GM21390 (cell line): ENCODE measurements around the gene CHRM5.

Experiments used
- ATAC-seq: cut with Tn5 transposase; IDR thresholded peaks from one replicate; pipeline ENCODE4 v1.9.1; 2021; ENCODE audit not compliant: unreplicated experiment

Gene CHRM5, protein sequence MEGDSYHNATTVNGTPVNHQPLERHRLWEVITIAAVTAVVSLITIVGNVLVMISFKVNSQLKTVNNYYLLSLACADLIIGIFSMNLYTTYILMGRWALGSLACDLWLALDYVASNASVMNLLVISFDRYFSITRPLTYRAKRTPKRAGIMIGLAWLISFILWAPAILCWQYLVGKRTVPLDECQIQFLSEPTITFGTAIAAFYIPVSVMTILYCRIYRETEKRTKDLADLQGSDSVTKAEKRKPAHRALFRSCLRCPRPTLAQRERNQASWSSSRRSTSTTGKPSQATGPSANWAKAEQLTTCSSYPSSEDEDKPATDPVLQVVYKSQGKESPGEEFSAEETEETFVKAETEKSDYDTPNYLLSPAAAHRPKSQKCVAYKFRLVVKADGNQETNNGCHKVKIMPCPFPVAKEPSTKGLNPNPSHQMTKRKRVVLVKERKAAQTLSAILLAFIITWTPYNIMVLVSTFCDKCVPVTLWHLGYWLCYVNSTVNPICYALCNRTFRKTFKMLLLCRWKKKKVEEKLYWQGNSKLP

DNA sequence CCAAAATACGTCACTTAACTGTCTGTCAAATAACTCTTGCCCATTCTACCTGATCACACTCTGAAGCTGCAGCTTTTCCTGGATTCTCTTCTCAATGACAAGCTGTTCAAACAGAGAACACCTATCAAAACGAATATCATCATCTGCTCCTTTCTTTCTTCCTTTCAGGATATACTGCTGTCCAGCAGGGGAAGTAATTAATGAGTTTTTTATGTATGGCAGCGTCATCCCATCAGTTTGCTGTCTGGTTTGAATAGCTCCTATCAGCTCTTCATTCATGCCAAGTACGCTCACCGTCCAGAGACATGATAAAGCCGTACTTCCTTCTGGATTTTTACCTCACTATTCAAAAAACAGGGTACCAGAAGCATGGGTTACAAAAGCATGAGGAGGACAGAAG is at the start of gene CHRM5:
Gene CHRM5, plus strand, starts transcription at position 274 of the 400 bp plus-strand sequence. CDS start 94,221 bp downstream, outside the sequence.
- ATAC-seq: no peak

GRCh38 chr15:33923446-33923845 is 44.9 kb upstream of the CHRM5 start:
- no peak for ATAC-seq

DNA sequence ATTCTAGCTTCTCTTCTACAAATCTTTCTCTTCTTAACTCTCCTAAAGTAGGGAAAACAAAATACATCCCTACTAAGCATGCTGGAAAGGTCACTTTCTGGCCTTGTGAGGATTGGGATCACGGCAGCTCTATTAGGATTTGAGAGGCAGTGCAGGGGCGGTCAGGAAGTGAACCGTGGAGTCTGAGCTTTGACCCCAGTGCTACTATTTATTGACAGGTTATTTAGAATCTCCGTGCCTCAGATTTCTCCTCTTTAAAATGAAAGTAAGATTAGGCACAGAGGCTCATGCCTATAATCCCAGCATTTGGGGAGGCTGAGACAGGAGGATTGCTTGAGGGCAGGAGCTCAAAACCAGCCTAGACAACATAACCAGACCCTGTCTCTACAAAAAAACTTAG is 42.0 kb upstream of the CHRM5 start:
- ATAC-seq: no peak

DNA sequence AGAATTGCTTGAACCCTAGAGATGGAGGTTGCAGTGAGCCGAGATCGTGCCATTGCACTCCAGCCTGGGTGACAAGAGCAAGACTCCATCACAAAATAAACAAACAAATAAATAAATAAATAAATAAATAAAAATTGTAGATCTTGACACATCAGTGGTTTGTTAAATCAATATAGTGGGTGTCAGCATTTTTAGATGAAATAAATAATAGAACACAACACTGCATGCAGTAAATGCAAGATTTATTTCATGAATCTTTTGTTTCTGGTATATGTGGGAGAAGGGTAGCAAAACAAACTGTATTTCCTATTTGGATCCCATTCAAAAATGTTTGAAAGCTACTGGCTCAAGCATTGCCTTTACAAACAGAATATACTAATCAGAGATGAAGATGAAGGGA is 35.6 kb upstream of the CHRM5 start:
- ATAC-seq: no peak

DNA sequence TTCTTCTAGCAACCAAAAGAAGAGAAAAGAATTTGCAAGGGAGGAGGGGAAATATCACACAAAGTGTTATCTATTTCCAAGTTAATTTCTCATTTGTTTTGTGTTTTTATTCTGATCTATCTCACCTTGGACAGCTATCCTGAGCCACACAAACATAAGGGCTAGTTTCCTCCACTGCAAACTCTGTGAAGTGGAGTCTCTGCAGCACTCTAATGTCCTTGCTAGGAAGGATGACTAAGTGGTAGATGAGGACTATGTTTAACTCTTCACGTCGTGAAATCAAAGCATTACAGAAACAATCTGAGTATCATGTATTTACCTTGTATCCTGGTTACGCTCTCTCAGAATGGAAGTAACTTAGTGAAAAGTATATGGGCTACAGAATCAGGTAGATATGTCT is 33.9 kb upstream of the CHRM5 start:
- no peak for ATAC-seq

DNA sequence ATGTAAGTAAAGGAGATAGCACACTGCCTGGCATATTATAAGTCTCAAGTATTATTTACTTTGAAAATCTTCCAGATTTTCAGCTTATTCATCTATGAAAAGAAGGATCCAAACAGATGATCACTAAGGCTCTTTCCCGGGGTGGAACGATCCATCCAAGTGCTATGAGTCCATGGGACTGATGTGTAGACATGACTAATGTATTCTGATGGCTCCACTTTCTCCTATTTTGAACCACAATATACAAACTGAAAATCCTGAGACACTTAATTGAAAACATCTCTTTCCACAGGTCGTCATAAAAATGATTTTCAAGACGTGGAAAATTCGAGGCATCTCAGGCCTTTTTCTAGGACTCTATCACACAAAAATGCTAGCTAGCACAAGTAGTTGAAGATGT is 33.4 kb upstream of the CHRM5 start:
- ATAC-seq: no peak

DNA sequence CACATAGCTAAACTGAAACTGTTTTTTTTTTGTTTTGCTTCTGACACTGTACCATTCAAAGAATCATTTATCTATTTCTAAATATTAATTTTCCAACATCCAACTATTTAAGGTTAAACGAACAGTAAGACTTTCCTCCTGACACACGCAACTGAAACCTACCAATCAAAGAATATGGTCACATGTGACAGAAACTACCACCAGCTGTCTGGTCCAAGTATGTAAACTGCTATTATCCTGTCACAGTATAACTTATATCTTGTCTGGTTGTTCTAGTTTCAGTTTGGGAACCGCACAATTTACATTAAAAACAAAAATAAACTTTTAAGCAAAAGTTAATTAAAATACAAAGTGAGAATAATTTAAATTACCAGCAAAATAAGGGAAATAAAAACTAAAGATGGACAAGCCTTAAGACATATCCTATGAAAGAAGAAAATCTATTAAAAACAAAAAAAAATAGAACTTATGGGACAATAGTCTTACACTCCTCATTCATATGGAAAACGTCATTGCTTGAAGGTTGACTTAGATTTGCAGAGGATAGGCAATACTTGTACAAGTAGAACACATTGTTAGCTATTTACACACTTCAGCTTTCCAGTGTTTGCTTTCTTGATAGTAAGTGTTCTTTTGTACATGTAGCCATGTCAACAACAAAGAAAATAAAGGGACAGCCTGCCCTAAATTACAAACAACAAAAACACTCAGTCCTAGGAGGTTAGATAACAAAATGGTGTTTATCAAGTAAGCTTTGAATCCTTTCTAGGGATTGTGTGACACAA is 26.8 kb upstream of the CHRM5 start:
- ATAC-seq: no peak

- no peak for ATAC-seq
These were observed 22.1 kb upstream of the CHRM5 start for GRCh38 chr15:33946152-33946551.

DNA sequence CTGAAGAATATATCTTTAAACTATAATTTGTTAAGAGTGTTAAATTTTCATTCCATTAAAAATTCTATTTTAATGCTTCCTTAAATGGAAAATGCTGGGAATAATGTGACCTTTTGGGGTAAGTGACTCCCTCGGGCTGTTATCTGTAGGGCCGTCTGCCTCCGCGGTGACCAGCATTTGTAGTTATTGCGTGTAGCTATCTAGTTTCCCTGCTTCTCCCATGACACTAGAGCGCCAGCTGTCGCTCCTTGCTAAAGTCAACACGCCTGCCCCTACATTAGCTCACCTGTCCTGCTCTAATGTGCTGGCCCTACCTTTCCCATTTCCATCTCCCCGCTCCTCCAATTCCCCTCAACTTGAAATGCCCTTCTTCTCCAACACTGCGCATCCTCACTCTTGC is 12.4 kb upstream of the CHRM5 start:
- no peak for ATAC-seq

DNA sequence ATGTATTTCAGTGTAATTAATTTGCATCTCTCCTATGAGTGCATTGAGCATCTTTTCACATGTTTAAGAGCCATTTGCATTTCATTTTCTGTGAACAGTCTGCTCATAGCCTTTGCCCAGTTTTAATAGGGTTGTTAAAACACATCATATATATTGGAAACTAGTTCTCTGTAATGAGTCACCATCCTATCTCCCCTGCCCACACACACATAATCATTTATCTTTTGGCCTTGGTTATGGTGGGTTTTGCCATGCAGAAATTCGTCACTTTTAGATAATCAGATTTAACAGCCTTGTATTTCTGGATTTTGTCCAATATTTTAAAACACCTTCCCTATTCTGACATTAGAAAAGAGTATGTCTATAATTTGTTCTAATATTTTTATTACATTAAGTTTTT is 11.9 kb upstream of the CHRM5 start:
- no peak for ATAC-seq

DNA sequence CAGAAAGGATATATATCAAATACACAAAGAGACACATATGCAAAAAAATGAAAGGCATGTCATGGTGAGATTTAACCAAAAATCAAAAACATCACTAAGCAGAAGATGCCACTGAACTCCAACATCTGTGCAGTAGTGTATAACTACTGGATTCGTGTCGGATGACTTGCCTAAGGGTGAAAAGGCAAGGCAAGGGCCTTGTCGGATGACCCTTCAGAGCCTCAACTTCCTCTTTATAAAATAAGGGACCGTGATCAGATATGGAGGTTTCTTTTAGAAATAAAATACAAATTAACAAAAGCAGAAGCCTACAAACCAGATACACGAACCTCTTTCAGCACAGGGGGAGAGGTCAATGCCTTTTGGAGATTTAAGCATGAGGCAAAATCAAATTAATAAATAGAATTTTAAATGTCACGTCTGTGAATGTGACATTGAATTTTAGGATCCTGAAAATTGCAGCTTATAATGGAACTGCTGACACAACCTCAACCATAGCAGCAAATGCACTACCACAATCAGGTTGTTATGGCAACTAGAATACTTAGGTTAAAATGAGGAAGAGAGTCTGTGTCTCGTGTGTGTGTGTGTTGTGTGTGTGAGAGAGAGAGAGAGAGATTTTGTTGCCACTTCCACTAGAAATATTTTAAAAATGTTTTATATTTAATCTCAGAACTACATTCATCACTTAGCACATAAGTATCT is 8.3 kb upstream of the CHRM5 start:
- no peak for ATAC-seq

GRCh38 chr15:33960549-33960935 is 7.8 kb upstream of the CHRM5 start:
- ATAC-seq: no peak

GRCh38 chr15:33963831-33964664 is 4.2 kb upstream of the CHRM5 start:
- ATAC-seq: no peak

- ATAC-seq: no peak
These were observed 3.6 kb upstream of the CHRM5 start for GRCh38 chr15:33964665-33965040.

DNA sequence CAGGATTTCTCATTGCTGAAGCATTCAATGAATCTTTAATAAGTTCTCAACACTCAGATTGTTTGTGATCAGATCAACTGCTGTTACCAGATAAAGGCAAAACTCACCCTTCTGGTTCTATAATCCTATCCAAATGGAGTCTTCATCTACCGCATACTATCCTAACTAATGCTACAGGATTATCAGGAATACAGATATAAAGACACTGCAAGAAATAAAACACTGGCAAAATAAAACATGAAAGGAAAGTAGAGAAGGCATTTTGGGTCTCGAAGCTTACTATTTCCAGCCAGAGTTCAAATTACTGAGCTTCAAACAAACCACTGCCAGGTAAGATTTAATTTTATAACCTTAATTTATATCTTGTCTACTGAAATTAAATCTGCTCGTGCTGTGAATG is 524 bp downstream of the CHRM5 start:
- no peak for ATAC-seq

DNA sequence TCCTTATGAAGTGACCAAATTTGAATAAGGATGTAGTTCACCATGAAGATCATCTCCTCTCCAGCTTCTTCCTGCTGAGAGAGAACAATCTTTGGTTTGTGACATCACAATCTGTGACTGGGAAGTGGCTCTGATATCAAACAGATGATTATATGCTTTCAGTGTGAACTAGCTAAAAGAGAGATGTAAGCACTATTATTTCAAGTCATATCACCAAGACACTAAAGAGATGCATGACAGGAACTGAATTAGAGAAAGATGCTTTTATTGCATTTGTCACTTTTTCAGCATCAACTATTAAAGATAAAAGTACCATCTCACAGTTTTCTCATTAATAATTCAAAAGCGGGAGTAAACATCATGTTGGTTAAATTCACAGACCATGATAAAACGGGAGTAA is 3.5 kb downstream of the CHRM5 start:
- no peak for ATAC-seq

DNA sequence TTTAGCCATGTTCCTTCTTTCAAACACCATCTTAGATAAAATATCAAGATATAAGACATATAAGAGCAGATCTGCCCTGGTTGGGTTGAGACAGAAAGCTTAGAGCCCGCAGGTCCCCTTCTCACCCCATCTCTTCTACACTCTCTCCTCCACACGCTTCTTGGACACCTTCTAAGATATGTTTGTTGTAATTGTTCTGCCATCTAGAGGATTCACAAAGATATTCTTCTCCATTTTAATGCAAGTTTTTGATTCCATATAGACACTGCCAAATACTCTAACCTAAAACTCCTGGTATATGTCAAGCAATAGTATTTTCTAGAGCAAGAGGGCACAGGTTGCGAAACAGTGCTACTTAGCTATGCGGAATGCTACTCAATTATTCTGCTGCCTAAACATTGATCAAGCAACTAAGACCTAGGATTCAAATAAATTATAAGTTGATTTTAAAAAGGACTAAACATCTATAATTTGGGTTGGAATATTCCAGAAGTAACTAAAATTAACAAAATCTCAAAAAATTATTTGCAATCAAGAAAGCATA is 6.8 kb downstream of the CHRM5 start:
- no peak for ATAC-seq

DNA sequence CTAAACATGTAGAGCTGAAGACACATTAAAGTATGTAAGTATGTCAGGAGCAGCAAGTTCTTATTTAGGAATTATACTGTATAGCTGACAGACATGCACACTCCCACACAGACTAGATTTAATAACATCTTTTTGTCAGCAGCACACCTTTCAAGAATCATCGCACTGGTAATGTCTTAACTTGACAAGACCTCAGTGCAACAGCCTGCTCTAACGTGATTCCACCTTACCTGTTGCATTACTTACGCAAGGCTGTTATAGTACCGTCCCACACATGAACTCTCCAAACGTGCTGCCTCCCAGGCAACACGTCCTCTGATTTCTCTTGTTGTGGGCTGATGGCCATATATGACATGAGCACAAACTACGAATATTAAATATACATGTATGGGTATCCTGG is 11.9 kb downstream of the CHRM5 start:
- ATAC-seq: no peak

DNA sequence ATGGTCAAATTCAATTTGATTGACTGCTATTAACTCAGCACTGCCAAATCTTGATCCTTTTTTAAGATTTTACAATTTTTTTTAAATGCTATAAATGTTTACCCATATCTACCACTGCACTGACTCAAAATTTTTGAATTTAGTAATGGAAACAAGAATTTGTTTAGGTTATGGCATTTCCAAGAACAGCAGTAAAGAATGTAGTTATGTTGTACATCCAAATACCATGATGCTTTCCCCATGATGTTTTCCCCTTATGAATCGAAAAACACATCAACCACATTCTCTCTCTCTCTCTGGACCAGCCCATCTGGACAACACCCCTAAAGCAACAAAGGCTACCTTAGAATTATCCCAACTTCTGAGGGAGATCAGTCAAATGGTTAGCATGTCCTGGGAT is 14.2 kb downstream of the CHRM5 start:
- ATAC-seq: no peak

GRCh38 chr15:33985287-33985686 is 17.0 kb downstream of the CHRM5 start:
- no peak for ATAC-seq
